CD14-positive monocyte (primary cell): Measurements from ENCODE around the gene LRRC47. TPM values are rescaled to one million over a fixed set of nuclear protein-coding genes. Genes with fewer than 3 reads are reported as not detected.

Experiments
- DNase-seq, 3 donors: peaks; one replicate each; pipeline ENCODE4 v3.0.0-alpha.2; 2011 to 2022
- H2AFZ ChIP-seq: 2 replicates; pipeline ENCODE4 v1.6.0; 2012; ENCODE audit warnings: mild to moderate bottlenecking, low read depth, low read length, inconsistent platforms; ENCODE audit not compliant: insufficient read depth, poor library complexity, severe bottlenecking
- H3K27ac ChIP-seq, 2 donors: 1 replicate in 1 of 2; 2 replicates in 1 of 2; pipeline ENCODE4 v1.5.1; 2012 to 2013; ENCODE audit warnings: low read length in 2 of 2, control low read depth in 1 of 2, inconsistent platforms in 1 of 2, low read depth in 1 of 2, mild to moderate bottlenecking in 1 of 2
- H3K27me3 ChIP-seq, 2 donors: one replicate each; pipeline versions ENCODE4 v1.6.0 to v1.6.1; 2011 to 2013; ENCODE audit warnings: low read length in 2 of 2; ENCODE audit not compliant: control insufficient read depth in 2 of 2, insufficient read depth in 2 of 2
- H3K36me3 ChIP-seq, 2 donors: replicated peaks in 1 of 2; 1 replicate in 1 of 2; 2 replicates in 1 of 2; pipeline versions ENCODE4 v1.5.1 to v1.6.1; 2012 to 2013; ENCODE audit warnings: low read length in 2 of 2, control low read depth in 1 of 2, inconsistent platforms in 1 of 2, mild to moderate bottlenecking in 1 of 2; ENCODE audit not compliant: insufficient read depth in 2 of 2, control insufficient read depth in 1 of 2
- H3K4me1 ChIP-seq, 2 donors: 1 replicate in 1 of 2; 2 replicates in 1 of 2; pipeline versions ENCODE4 v1.5.1 to v1.6.1; 2012 to 2013; ENCODE audit warnings: low read length in 2 of 2, control low read depth in 1 of 2, inconsistent platforms in 1 of 2, mild to moderate bottlenecking in 1 of 2, moderate library complexity in 1 of 2; ENCODE audit not compliant: insufficient read depth in 2 of 2, control insufficient read depth in 1 of 2
- H3K4me2 ChIP-seq: replicated peaks from 2 replicates; pipeline ENCODE3; 2012; ENCODE audit warnings: low read length, moderate library complexity, mild to moderate bottlenecking; ENCODE audit not compliant: poor library complexity, severe bottlenecking; ENCODE audit errors: extremely low read depth
- H3K4me3 ChIP-seq, 3 experiments: fragments of 200-600 bp in 1 of 3; sonication (generic) in 1 of 3; replicated peaks in 1 of 3; 1 replicate in 2 of 3; 2 replicates in 1 of 3; pipeline ENCODE4 v1.5.1; 2011 to 2013; ENCODE audit warnings: low read length in 3 of 3, mild to moderate bottlenecking in 3 of 3, control low read depth in 2 of 3, low read depth in 2 of 3, inconsistent platforms in 1 of 3, moderate library complexity in 1 of 3
- H3K79me2 ChIP-seq: 2 replicates; pipeline ENCODE4 v1.6.0; 2012; ENCODE audit warnings: mild to moderate bottlenecking, control low read depth, inconsistent platforms, low read length, moderate library complexity; ENCODE audit not compliant: insufficient read depth
- H3K9ac ChIP-seq: 2 replicates; pipeline ENCODE4 v1.6.0; 2017; ENCODE audit warnings: low read length, mild to moderate bottlenecking; ENCODE audit not compliant: insufficient read depth, poor library complexity, severe bottlenecking
- H3K9me3 ChIP-seq, 2 donors: replicated peaks in 1 of 2; 1 replicate in 1 of 2; 2 replicates in 1 of 2; pipeline versions ENCODE4 v1.5.1 to v1.6.1; 2012 to 2013; ENCODE audit warnings: low read length in 2 of 2, control low read depth in 1 of 2; ENCODE audit not compliant: control insufficient read depth in 1 of 2, insufficient read depth in 1 of 2
- H4K20me1 ChIP-seq: 2 replicates; pipeline ENCODE4 v1.6.0; 2012; ENCODE audit warnings: mild to moderate bottlenecking, low read length, control low read depth, moderate library complexity; ENCODE audit not compliant: insufficient read depth
- H3K27ac Mint-ChIP-seq, 7 donors: one replicate each; pipeline ENCODE4 v1.8.0; 2020; ENCODE audit warnings: mild to moderate bottlenecking in 7 of 7, mixed read lengths in 7 of 7, moderate library complexity in 6 of 7, inconsistent platforms in 2 of 7
- H3K27me3 Mint-ChIP-seq, 3 donors: one replicate each; pipeline ENCODE4 v1.8.0; 2021 to 2022; ENCODE audit warnings: low read depth in 3 of 3, mild to moderate bottlenecking in 3 of 3, mixed read lengths in 3 of 3, moderate library complexity in 3 of 3, inconsistent platforms in 1 of 3
- H3K36me3 Mint-ChIP-seq, 2 donors: one replicate each; pipeline ENCODE4 v1.8.0; 2020; ENCODE audit warnings: mixed read lengths in 2 of 2, inconsistent platforms in 1 of 2, mild to moderate bottlenecking in 1 of 2
- H3K4me1 Mint-ChIP-seq: one replicate; pipeline ENCODE4 v1.8.0; 2020; ENCODE audit warnings: mild to moderate bottlenecking, mixed read lengths
- H3K4me3 Mint-ChIP-seq, 2 donors: one replicate each; pipeline ENCODE4 v1.8.0; 2020; ENCODE audit warnings: mild to moderate bottlenecking in 2 of 2, mixed read lengths in 2 of 2, moderate library complexity in 1 of 2
- H3K9me3 Mint-ChIP-seq, 7 donors: one replicate each; pipeline ENCODE4 v1.8.0; 2020 to 2022; ENCODE audit warnings: mixed read lengths in 7 of 7, mild to moderate bottlenecking in 6 of 7, moderate library complexity in 6 of 7, inconsistent platforms in 2 of 7
- CTCF ChIP-seq: fragments of 200-600 bp; IDR thresholded peaks from one replicate; pipeline ENCODE4 v1.8.0; 2022; ENCODE audit warnings: antibody characterized with exemption, mild to moderate bottlenecking
- WGBS: methylation state at CpG from one replicate; pipeline ENCODE4 v1.1.5; 2013; ENCODE audit warnings: missing lambda C conversion rate; ENCODE audit not compliant: insufficient coverage; 5-methylcytosine and 5-hydroxymethylcytosine counted together
- intact Hi-C, 2 donors: fragments of 100-400 bp; cut with micrococcal nuclease; formaldehyde crosslinking; loops; one replicate each; pipeline versions ENCODE4 v1.15.0 to v1.15.1; 2023
- polyA plus RNA-seq, 3 donors: library from polyadenylated mRNA; depleted of rRNA in 1 of 3; unstranded in 2 of 3; stranded (reverse) in 1 of 3; fragments of 300-500 nt in 2 of 3; fragments of >200 nt in 1 of 3; fragmentation: Illumina TruSeq in 2 of 3; gene quantifications; 1 replicate in 2 of 3; 2 replicates in 1 of 3; pipeline ENCODE4 v1.2.3, GENCODE V29; 2012 to 2021

Gene LRRC47
- polyA plus RNA-seq, 3 donors, result 17.8 to 24.8 (median 18.0) TPM

GRCh38 chr1:3743421-3743820 lies 52.9 kb downstream of the LRRC47 start:
- peaks cover 0 to 2% (median 2%) of the 10 kb centered on the region in 3 donors for H3K27me3 Mint-ChIP-seq
- H3K9me3 ChIP-seq, result no peaks in the 10 kb centered on the region
- peaks cover 12 to 29% of the 10 kb centered on the region in 2 donors for H3K36me3 ChIP-seq
- H3K9me3 Mint-ChIP-seq, result no peaks in the 10 kb centered on the region
- H3K79me2 ChIP-seq, result no peaks in the 10 kb centered on the region
- no peak overlapping the region for H3K9ac ChIP-seq
- no peaks in the 10 kb centered on the region for H4K20me1 ChIP-seq
- peaks cover 37% of the 10 kb centered on the region for H3K4me1 Mint-ChIP-seq
- TF ChIP-seq CTCF, result no peak
- intact Hi-C loops, result no loop called here
- no peak overlapping the region for H3K4me3 ChIP-seq
- H3K27ac ChIP-seq, result no peak overlapping the region
- H3K27ac Mint-ChIP-seq, result peak overlapping the region in 1 of 7 donors; percentile 17
- H3K36me3 Mint-ChIP-seq, result peaks cover 12 to 18% of the 10 kb centered on the region in 2 donors
- no peaks in the 10 kb centered on the region for H3K27me3 ChIP-seq
- DNase-seq, result peak in 1 of 3 donors; percentile 3
- no peak overlapping the region for H3K4me2 ChIP-seq
- no peak overlapping the region for H3K4me3 Mint-ChIP-seq
- 90% methylated on average over 2 of the region's 4 CpGs for WGBS
- H2AFZ ChIP-seq, result no peak overlapping the region
- H3K4me1 ChIP-seq, result peaks cover 16 to 23% of the 10 kb centered on the region in 2 donors

- Histone ChIP-seq H3K4me2 (no peak overlapping the region), H3K27me3 (no peaks in the 10 kb centered on the region), H3K4me1 (peaks cover 12 to 18% of the 10 kb centered on the region in 2 donors), H3K4me3 (no peak overlapping the region), H3K36me3 (peaks cover 13 to 36% of the 10 kb centered on the region in 2 donors), H3K27ac (no peak overlapping the region), H2AFZ (no peak overlapping the region), H3K9ac (no peak overlapping the region), H3K79me2 (no peaks in the 10 kb centered on the region), H4K20me1 (no peaks in the 10 kb centered on the region), H3K9me3 (no peaks in the 10 kb centered on the region)
- WGBS, result 89% methylated on average over 23 of the region's 24 CpGs
- TF ChIP-seq CTCF, result no peak
- H3K27me3 Mint-ChIP-seq, result peaks cover 0 to 2% (median 1%) of the 10 kb centered on the region in 3 donors
- no peak for DNase-seq
- H3K27ac Mint-ChIP-seq, result peak overlapping the region in 1 of 7 donors; percentile 43
- no peaks in the 10 kb centered on the region for H3K9me3 Mint-ChIP-seq
- intact Hi-C loops, result no loop called here
- no peak overlapping the region for H3K4me3 Mint-ChIP-seq
- peaks cover 12 to 21% of the 10 kb centered on the region in 2 donors for H3K36me3 Mint-ChIP-seq
- H3K4me1 Mint-ChIP-seq, result peaks cover 30% of the 10 kb centered on the region
Observed at GRCh38 chr1:3742439-3743298, 53.6 kb downstream of the LRRC47 start.
